Parathyroid adenoma (tissue), 2 donors: Measurements from ENCODE around the gene WASL.

Experiments used
- H2AFZ ChIP-seq: fragments of 300-600 bp; sonication (generic); one replicate; pipeline ENCODE4 v1.7.0; 2017; ENCODE audit warnings: antibody characterized with exemption, mild to moderate bottlenecking
- H3K27ac ChIP-seq: fragments of 300-600 bp; sonication (generic); one replicate; pipeline ENCODE4 v1.7.0; 2017
- H3K27me3 ChIP-seq: fragments of 300-600 bp; sonication (generic); one replicate; pipeline ENCODE4 v1.7.0; 2017; ENCODE audit warnings: low read length; ENCODE audit not compliant: control insufficient read depth, insufficient read depth
- H3K36me3 ChIP-seq: fragments of 300-600 bp; sonication (generic); one replicate; pipeline ENCODE4 v1.7.0; 2017; ENCODE audit warnings: low read length; ENCODE audit not compliant: control insufficient read depth, insufficient read depth
- H3K4me1 ChIP-seq: fragments of 300-600 bp; sonication (generic); one replicate; pipeline ENCODE4 v1.7.0; 2017; ENCODE audit warnings: control low read depth
- H3K4me2 ChIP-seq: fragments of 300-600 bp; sonication (generic); one replicate; pipeline ENCODE4 v1.7.0; 2017; ENCODE audit warnings: low read length
- H3K4me3 ChIP-seq: fragments of 300-600 bp; sonication (generic); one replicate; pipeline ENCODE4 v1.7.0; 2017; ENCODE audit warnings: low read depth, low read length
- H3K79me2 ChIP-seq: fragments of 300-600 bp; sonication (generic); one replicate; pipeline ENCODE4 v1.7.0; 2017; ENCODE audit warnings: control low read depth
- H3K9ac ChIP-seq: fragments of 300-600 bp; sonication (generic); one replicate; pipeline ENCODE4 v1.7.0; 2017; ENCODE audit warnings: mild to moderate bottlenecking
- H3K9me3 ChIP-seq: fragments of 300-600 bp; sonication (generic); one replicate; pipeline ENCODE4 v1.7.0; 2017; ENCODE audit warnings: low read length; ENCODE audit not compliant: control insufficient read depth
- TF ChIP-seq, protein P1 (sequence below): fragments of 300-600 bp; sonication (generic); IDR thresholded peaks from one replicate; pipeline ENCODE4 v1.7.0; 2017; ENCODE audit warnings: antibody characterized with exemption, mild to moderate bottlenecking
- donor health status: primary hyperparathyroidism.

WASL gene

DNA sequence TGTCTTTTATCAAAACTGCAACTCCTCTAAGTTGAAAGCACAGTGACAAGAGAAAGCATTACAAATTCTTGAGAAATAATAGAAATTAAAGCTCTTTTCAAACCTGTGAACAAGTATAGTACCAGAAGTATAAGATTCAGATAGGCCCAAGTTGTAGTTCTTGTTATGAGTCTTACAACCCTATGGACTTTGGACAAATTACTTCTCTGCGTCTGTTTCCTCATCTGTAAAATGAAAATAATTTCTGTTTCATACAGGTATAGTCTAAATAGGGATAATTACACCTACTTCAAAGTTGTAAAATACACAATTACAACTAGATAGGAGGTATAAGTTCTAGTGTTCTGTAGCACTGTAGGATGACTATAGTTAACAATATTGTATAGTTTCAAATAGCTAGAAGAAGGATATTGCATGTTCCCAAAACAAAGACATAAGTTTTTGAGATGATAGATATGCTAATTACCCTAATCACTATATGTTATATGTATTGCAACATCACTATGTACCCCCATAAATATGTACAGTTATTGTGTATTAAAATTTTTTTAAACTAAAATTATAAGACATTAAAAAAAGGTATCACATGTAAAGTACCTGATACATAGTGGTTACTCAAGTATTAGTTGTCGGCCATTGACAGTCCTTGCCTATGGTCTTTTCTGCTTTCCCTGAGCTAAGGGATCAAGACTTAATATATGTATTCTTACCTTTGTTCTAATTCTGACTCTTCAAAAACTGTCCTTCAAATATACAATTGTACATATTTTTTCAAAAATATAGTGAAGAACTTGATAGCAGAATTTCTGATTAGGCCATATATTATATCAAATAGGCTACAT lies 1.8 kb upstream of the WASL start:
- Histone ChIP-seq H3K4me3 (no peak overlapping the region), H3K79me2 (peaks cover 21% of the 10 kb centered on the region), H3K4me1 (peaks cover 12% of the 10 kb centered on the region), H3K36me3 (no peaks in the 10 kb centered on the region), H3K27me3 (no peaks in the 10 kb centered on the region), H2AFZ (peak overlapping the region; percentile 26), H3K9ac (no peak overlapping the region), H3K27ac (no peak overlapping the region), H3K4me2 (peak overlapping the region; percentile 13), H3K9me3 (no peaks in the 10 kb centered on the region)
- TF ChIP-seq, protein P1, sequence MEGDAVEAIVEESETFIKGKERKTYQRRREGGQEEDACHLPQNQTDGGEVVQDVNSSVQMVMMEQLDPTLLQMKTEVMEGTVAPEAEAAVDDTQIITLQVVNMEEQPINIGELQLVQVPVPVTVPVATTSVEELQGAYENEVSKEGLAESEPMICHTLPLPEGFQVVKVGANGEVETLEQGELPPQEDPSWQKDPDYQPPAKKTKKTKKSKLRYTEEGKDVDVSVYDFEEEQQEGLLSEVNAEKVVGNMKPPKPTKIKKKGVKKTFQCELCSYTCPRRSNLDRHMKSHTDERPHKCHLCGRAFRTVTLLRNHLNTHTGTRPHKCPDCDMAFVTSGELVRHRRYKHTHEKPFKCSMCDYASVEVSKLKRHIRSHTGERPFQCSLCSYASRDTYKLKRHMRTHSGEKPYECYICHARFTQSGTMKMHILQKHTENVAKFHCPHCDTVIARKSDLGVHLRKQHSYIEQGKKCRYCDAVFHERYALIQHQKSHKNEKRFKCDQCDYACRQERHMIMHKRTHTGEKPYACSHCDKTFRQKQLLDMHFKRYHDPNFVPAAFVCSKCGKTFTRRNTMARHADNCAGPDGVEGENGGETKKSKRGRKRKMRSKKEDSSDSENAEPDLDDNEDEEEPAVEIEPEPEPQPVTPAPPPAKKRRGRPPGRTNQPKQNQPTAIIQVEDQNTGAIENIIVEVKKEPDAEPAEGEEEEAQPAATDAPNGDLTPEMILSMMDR = no peak

DNA sequence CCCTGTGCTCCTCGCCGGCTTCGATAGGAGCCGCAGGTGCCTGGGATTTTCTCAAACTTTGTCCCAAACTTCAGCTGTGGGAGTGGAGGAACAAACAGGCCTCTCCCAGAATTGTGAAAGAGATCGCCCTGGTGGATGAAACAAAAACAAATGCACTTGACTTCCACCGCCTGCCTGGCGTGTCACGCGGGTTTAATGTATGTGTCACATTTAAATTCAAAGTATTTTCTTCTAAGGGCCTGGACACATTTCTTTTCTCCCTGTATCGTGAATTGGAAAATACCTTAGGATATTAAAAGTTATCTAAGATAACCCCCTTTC lies 694 bp upstream of the WASL start:
- Histone ChIP-seq H3K4me1 (peaks cover 16% of the 10 kb centered on the region), H3K36me3 (no peaks in the 10 kb centered on the region), H3K4me2 (peak overlapping the region; percentile 90), H3K9me3 (no peaks in the 10 kb centered on the region), H3K27me3 (no peaks in the 10 kb centered on the region), H3K79me2 (peaks cover 30% of the 10 kb centered on the region), H3K4me3 (peak overlapping the region; percentile 83), H3K9ac (peak overlapping the region; percentile 37), H3K27ac (peak overlapping the region; percentile 97), H2AFZ (peak overlapping the region; percentile 89)
- TF ChIP-seq, protein P1 = peak; percentile 4

DNA sequence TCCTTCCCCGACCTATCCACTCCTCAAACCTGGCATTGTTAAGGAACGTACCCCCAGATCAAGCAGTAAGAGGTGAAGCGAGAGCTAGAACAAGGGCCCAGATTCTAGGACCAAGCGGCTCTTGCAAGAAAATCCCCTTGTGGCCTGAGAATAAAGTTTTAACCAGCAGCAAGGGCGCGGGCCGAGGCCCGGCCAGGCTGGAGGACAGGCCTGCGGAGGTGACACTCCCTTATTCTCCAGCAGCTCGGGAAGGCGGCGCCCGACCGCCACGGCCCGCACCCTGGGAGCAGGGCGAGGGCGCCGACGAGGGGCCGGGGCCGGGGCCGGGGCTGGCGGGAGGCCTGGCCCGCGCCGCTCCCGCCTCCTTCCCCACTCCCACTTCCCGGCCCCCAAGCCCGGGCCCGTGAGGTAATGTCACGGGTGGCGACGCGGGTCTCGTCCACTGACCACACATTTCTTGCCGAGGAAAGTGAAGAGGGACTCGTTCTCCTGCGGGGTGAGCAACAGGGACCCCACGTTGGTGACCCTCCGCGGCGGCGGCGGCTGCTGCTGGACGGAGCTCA lies 551 bp downstream of the WASL start:
- Histone ChIP-seq H3K27ac (peak overlapping the region; percentile 97), H3K4me2 (peak overlapping the region; percentile 90), H3K27me3 (no peaks in the 10 kb centered on the region), H3K79me2 (peaks cover 42% of the 10 kb centered on the region), H3K9me3 (no peaks in the 10 kb centered on the region), H3K4me3 (peak overlapping the region; percentile 83), H3K36me3 (no peaks in the 10 kb centered on the region), H2AFZ (peak overlapping the region; percentile 91), H3K4me1 (peaks cover 17% of the 10 kb centered on the region), H3K9ac (peak overlapping the region; percentile 95)
- TF ChIP-seq, protein P1 = no peak

DNA sequence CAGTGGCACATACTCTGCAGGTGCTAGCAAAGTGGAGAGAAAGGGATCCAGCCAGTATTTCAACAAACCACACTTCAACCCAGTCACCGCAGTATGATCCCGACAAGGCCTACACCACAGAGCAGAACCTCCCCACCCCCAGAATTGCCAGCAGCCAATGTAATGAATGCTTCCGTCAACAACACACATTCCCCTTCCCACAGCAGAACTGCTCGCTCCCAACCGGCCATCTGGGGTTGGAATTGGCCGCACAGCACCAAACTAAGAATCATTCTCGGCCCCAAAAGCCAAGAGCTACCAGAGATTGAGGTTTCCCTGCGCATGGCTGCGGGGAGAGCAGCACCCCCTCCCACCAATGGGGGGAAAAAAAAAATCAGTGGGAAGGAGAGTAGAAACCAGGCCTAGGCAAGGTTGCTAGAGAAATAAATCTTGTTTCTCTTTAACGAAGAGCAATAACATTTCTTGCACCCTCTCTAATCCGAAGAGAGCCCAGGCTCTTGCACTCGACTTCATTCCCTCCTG lies 1.1 kb downstream of the WASL start:
- Histone ChIP-seq H3K27me3 (no peaks in the 10 kb centered on the region), H3K4me3 (peak overlapping the region; percentile 83), H3K79me2 (peaks cover 48% of the 10 kb centered on the region), H3K4me1 (peaks cover 17% of the 10 kb centered on the region), H3K36me3 (no peaks in the 10 kb centered on the region), H2AFZ (peak overlapping the region; percentile 91), H3K4me2 (peak overlapping the region; percentile 90), H3K27ac (peak overlapping the region; percentile 97), H3K9ac (peak overlapping the region; percentile 83), H3K9me3 (no peaks in the 10 kb centered on the region)
- TF ChIP-seq, protein P1 = no peak
